ENCODE results near the gene NEAT1. TPM values are rescaled to one million over a fixed set of nuclear protein-coding genes. Genes with fewer than 3 reads are reported as not detected.

The NEAT1 gene
- total RNA-seq, 4 donors from 2014 or later = 42.8 to 181 (median 96.0) TPM

GRCh38 chr11:65479184-65480145 lies 56.9 kb downstream of the NEAT1 start:
- no peaks in the 10 kb centered on the region for H3K36me3 ChIP-seq
- peak overlapping the region; percentile 95 to 99 (median 98) for H3K27ac ChIP-seq (replicated peaks in 1 of 4)
- H3K4me3 ChIP-seq = peak overlapping the region; percentile 66 to 82 (median 74)
- 38% methylated on average over 10 of the region's 11 CpGs for WGBS
- no peaks in the 10 kb centered on the region for H3K27me3 ChIP-seq
- intact Hi-C loops (cut with DNase I) = loop anchor here (2.0 kb wide), 1 partner anchor 59 kb away; no protein-coding TSS in a partner anchor
- DNase-seq (ENCODE audit: extremely low spot score) = no peak
- no peaks in the 10 kb centered on the region for H3K9me3 ChIP-seq
- peaks cover 58 to 73% (median 72%) of the 10 kb centered on the region in 4 donors for H3K4me1 ChIP-seq
- TF ChIP-seq, protein P1, sequence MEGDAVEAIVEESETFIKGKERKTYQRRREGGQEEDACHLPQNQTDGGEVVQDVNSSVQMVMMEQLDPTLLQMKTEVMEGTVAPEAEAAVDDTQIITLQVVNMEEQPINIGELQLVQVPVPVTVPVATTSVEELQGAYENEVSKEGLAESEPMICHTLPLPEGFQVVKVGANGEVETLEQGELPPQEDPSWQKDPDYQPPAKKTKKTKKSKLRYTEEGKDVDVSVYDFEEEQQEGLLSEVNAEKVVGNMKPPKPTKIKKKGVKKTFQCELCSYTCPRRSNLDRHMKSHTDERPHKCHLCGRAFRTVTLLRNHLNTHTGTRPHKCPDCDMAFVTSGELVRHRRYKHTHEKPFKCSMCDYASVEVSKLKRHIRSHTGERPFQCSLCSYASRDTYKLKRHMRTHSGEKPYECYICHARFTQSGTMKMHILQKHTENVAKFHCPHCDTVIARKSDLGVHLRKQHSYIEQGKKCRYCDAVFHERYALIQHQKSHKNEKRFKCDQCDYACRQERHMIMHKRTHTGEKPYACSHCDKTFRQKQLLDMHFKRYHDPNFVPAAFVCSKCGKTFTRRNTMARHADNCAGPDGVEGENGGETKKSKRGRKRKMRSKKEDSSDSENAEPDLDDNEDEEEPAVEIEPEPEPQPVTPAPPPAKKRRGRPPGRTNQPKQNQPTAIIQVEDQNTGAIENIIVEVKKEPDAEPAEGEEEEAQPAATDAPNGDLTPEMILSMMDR (IDR thresholded peaks at IDR 0.05) = peak; percentile 21 to 44 (median 33)
- TF ChIP-seq POLR2AphosphoS5 (IDR thresholded peaks at IDR 0.05) = peak; percentile 54 to 80
- no peak for TF ChIP-seq POLR2A (IDR thresholded peaks at IDR 0.05; ENCODE audit: low read depth)

GRCh38 chr11:65482306-65482850 lies 59.8 kb downstream of the NEAT1 start:
- intact Hi-C loops (cut with DNase I) = no loop called here
- H3K4me1 ChIP-seq = peaks cover 73 to 89% (median 87%) of the 10 kb centered on the region in 4 donors
- TF ChIP-seq EP300 (IDR thresholded peaks at IDR 0.05) (no peak), POLR2A (IDR thresholded peaks at IDR 0.05; ENCODE audit: low read depth) (no peak), POLR2AphosphoS5 (IDR thresholded peaks at IDR 0.05) (no peak)
- TF ChIP-seq, protein P1 (IDR thresholded peaks at IDR 0.05) = no peak

DNA sequence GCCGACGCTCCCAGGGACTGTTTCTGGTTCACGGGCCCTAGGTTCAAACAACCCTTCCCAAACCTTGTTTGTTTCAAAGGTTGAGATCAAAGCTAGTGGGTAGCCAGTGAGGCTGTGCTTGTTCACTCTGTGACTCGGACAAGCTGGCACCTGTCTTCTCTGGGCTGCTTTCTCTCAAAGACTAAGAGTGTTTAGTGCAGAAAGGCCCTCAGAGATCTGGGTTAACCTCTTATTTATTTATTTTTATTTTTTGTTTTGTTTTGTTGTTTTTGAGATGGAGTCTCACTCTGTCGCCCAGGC lies 63.3 kb downstream of the NEAT1 start:
- intact Hi-C loops (cut with DNase I) = no loop called here

More at GRCh38 chr11:65482306-65482850, 59.8 kb downstream of the NEAT1 start:
- 91% methylated on average over 2 of the region's 2 CpGs for WGBS
- Histone ChIP-seq H3K4me3 (no peak overlapping the region), H3K36me3 (no peaks in the 10 kb centered on the region), H3K27me3 (no peaks in the 10 kb centered on the region), H3K9me3 (no peaks in the 10 kb centered on the region), H3K27ac (replicated peaks in 1 of 4) (peak overlapping the region; percentile 95 to 99 (median 98))
- DNase-seq (ENCODE audit: extremely low spot score) = no peak

DNA sequence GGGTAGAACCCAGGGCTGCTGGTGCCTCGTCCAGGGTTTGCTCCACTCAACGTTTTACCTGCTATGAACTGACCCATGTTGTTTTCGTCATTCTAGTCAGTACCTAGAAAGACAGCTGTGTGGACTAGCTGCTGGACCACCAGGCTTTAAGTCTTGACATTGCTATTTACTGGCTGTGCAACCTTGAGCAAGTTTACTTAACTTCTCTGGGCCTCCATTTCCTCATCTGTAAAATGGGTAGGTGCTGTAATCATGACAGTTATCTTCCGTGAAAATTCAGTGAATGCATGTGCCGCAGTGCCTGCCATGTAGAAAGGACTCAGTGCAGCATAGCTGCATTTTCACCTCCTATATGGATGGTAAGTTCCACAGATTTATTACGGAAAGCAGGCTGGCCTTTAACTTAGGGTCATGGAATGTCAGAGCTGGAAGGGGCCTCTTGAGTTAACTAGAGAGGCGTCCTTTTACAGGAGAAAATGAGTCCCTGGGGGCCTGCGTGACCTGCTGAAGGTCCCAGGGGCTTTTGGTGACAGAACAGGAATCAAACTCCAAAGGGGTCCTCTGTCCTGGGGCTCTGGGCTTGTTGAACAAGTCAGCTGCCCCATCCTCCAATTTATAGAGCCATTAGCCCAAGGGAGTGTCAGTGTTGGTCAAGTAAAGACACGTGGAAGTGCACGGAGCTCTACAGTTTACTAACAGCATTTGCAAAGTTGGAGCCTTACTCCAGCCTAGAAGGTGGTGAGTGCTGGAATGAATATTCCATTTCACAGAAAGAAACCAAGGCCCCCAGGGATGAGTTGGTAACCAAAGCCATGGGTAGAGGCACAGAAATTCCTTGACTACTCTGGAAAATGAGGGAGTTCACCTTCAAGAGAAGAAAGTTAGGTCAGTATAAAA lies 64.2 kb downstream of the NEAT1 start:
- DNase-seq (ENCODE audit: extremely low spot score) = no peak
- intact Hi-C loops (cut with DNase I) = no loop called here
- H3K9me3 ChIP-seq = no peaks in the 10 kb centered on the region
- H3K4me1 ChIP-seq = peaks cover 73 to 89% (median 86%) of the 10 kb centered on the region in 4 donors
- WGBS = 63% methylated on average over 10 of the region's 10 CpGs
- peak overlapping the region; percentile 95 to 99 (median 98) for H3K27ac ChIP-seq (replicated peaks in 1 of 4)
- no peaks in the 10 kb centered on the region for H3K36me3 ChIP-seq
- no peaks in the 10 kb centered on the region for H3K27me3 ChIP-seq
- no peak overlapping the region for H3K4me3 ChIP-seq
- TF ChIP-seq POLR2A (IDR thresholded peaks at IDR 0.05; ENCODE audit: low read depth) (no peak), EP300 (IDR thresholded peaks at IDR 0.05) (no peak), POLR2AphosphoS5 (IDR thresholded peaks at IDR 0.05) (no peak)
- TF ChIP-seq, protein P1 (IDR thresholded peaks at IDR 0.05) = no peak

More for the DNA sequence above, 63.3 kb downstream of the NEAT1 start:
- Histone ChIP-seq H3K4me3 (no peak overlapping the region), H3K27me3 (no peaks in the 10 kb centered on the region), H3K9me3 (no peaks in the 10 kb centered on the region), H3K36me3 (no peaks in the 10 kb centered on the region), H3K4me1 (peaks cover 73 to 89% (median 86%) of the 10 kb centered on the region in 4 donors), H3K27ac (replicated peaks in 1 of 4) (peak overlapping the region; percentile 95 to 99 (median 98))
- no peak for DNase-seq (ENCODE audit: extremely low spot score)
- WGBS = 41% methylated on average over 5 of the region's 5 CpGs
- TF ChIP-seq POLR2AphosphoS5 (IDR thresholded peaks at IDR 0.05) (no peak), POLR2A (IDR thresholded peaks at IDR 0.05; ENCODE audit: low read depth) (no peak), EP300 (IDR thresholded peaks at IDR 0.05) (no peak)
- TF ChIP-seq, protein P1 (IDR thresholded peaks at IDR 0.05) = no peak

All from esophagus muscularis mucosa (tissue), 4 donors.